Neuronal stem cell (in vitro differentiated cells): ENCODE data around the gene MCOLN1.

ENCODE experiments used
- DNase-seq: peaks from one replicate; pipeline ENCODE4 v3.0.0-alpha.2; 2013; ENCODE audit warnings: low spot score
- H2AFZ ChIP-seq: one replicate; pipeline ENCODE4 v1.6.1; 2013; ENCODE audit warnings: mild to moderate bottlenecking, low read length, inconsistent platforms
- H2AK5ac ChIP-seq: 2 replicates; pipeline ENCODE4 v1.6.1; 2013; ENCODE audit warnings: low read depth, mild to moderate bottlenecking, inconsistent platforms, low read length, moderate library complexity, mixed read lengths
- H2BK120ac ChIP-seq: 2 replicates; pipeline ENCODE4 v1.6.1; 2013; ENCODE audit warnings: low read depth, mild to moderate bottlenecking, inconsistent platforms, low read length, moderate library complexity, mixed read lengths
- H2BK12ac ChIP-seq: one replicate; pipeline ENCODE4 v1.6.1; 2013; ENCODE audit warnings: low read length, inconsistent platforms
- H2BK15ac ChIP-seq: 2 replicates; pipeline ENCODE4 v1.6.1; 2013; ENCODE audit warnings: mild to moderate bottlenecking, low read length, inconsistent platforms, mixed read lengths
- H2BK5ac ChIP-seq: one replicate; pipeline ENCODE4 v1.6.1; 2013; ENCODE audit warnings: inconsistent platforms, mild to moderate bottlenecking, low read length, moderate library complexity
- H3K14ac ChIP-seq: one replicate; pipeline ENCODE4 v1.6.1; 2013; ENCODE audit warnings: low read length, inconsistent platforms
- H3K18ac ChIP-seq: 2 replicates; pipeline ENCODE4 v1.6.1; 2013; ENCODE audit warnings: low read length, inconsistent platforms
- H3K23ac ChIP-seq: 2 replicates; pipeline ENCODE4 v1.6.1; 2013; ENCODE audit warnings: low read depth, mild to moderate bottlenecking, mixed read lengths, low read length, inconsistent platforms; ENCODE audit not compliant: poor library complexity
- H3K27ac ChIP-seq: replicated peaks from 3 replicates; pipeline ENCODE4 v1.5.1; 2013; ENCODE audit warnings: low read length, inconsistent platforms
- H3K27me3 ChIP-seq, 3 experiments: 2 replicates each; pipeline ENCODE4 v1.6.1; 2013; ENCODE audit warnings: low read length in 3 of 3, mild to moderate bottlenecking in 2 of 3, inconsistent platforms in 1 of 3, low read depth in 1 of 3, mixed read lengths in 1 of 3, moderate library complexity in 1 of 3; ENCODE audit not compliant: control insufficient read depth in 3 of 3, insufficient read depth in 3 of 3
- H3K36me3 ChIP-seq, 2 donors: replicated peaks in 1 of 2; 2 replicates each; pipeline ENCODE4 v1.6.1; 2013; ENCODE audit warnings: low read length in 2 of 2; ENCODE audit not compliant: control insufficient read depth in 2 of 2, insufficient read depth in 2 of 2
- H3K4ac ChIP-seq: 2 replicates; pipeline ENCODE4 v1.6.1; 2013; ENCODE audit warnings: inconsistent platforms, mild to moderate bottlenecking, low read length, moderate library complexity
- H3K4me1 ChIP-seq, 2 donors: 1 replicate in 1 of 2; 2 replicates in 1 of 2; pipeline ENCODE4 v1.6.1; 2013; ENCODE audit warnings: low read length in 2 of 2, low read depth in 1 of 2; ENCODE audit not compliant: control insufficient read depth in 2 of 2, insufficient read depth in 1 of 2
- H3K4me2 ChIP-seq: one replicate; pipeline ENCODE4 v1.6.1; 2013; ENCODE audit warnings: mild to moderate bottlenecking, low read length, inconsistent platforms; ENCODE audit not compliant: insufficient read depth, poor library complexity, severe bottlenecking
- H3K4me3 ChIP-seq, 2 donors: 2 replicates each; pipeline ENCODE4 v1.5.1; 2013; ENCODE audit warnings: low read length in 2 of 2, mild to moderate bottlenecking in 2 of 2, inconsistent platforms in 1 of 2, moderate library complexity in 1 of 2
- H3K79me1 ChIP-seq: one replicate; pipeline ENCODE4 v1.6.1; 2013; ENCODE audit warnings: low read depth, mild to moderate bottlenecking, inconsistent platforms, low read length, moderate library complexity
- H3K9ac ChIP-seq: one replicate; pipeline ENCODE4 v1.6.1; 2013; ENCODE audit warnings: mild to moderate bottlenecking, low read depth, low read length, inconsistent platforms; ENCODE audit not compliant: poor library complexity
- H3K9me3 ChIP-seq, 2 donors: replicated peaks in 1 of 2; 2 replicates each; pipeline versions ENCODE3 to v1.6.1; 2013; ENCODE audit warnings: low read length in 2 of 2, mild to moderate bottlenecking in 2 of 2, inconsistent platforms in 1 of 2, low read depth in 1 of 2, mixed read lengths in 1 of 2, moderate library complexity in 1 of 2; ENCODE audit not compliant: control insufficient read depth in 2 of 2, insufficient read depth in 1 of 2
- H4K8ac ChIP-seq: one replicate; pipeline ENCODE4 v1.6.1; 2013; ENCODE audit warnings: low read depth, mild to moderate bottlenecking, inconsistent platforms, low read length, moderate library complexity
- H4K91ac ChIP-seq: one replicate; pipeline ENCODE4 v1.6.1; 2013; ENCODE audit warnings: low read length, low read depth, mild to moderate bottlenecking, inconsistent platforms; ENCODE audit not compliant: poor library complexity
- WGBS, 2 donors: extraction: QIAGEN DNeasy Blood & Tissue Kit; methylation state at CpG; one replicate each; pipeline ENCODE4 v1.1.7; 2013; ENCODE audit warnings: missing lambda C conversion rate in 2 of 2, mixed read lengths in 1 of 2; ENCODE audit not compliant: insufficient read length in 2 of 2, insufficient replicate concordance in 1 of 2; ENCODE audit errors: extremely low coverage in 2 of 2; 5-methylcytosine and 5-hydroxymethylcytosine counted together

The MCOLN1 gene

DNA sequence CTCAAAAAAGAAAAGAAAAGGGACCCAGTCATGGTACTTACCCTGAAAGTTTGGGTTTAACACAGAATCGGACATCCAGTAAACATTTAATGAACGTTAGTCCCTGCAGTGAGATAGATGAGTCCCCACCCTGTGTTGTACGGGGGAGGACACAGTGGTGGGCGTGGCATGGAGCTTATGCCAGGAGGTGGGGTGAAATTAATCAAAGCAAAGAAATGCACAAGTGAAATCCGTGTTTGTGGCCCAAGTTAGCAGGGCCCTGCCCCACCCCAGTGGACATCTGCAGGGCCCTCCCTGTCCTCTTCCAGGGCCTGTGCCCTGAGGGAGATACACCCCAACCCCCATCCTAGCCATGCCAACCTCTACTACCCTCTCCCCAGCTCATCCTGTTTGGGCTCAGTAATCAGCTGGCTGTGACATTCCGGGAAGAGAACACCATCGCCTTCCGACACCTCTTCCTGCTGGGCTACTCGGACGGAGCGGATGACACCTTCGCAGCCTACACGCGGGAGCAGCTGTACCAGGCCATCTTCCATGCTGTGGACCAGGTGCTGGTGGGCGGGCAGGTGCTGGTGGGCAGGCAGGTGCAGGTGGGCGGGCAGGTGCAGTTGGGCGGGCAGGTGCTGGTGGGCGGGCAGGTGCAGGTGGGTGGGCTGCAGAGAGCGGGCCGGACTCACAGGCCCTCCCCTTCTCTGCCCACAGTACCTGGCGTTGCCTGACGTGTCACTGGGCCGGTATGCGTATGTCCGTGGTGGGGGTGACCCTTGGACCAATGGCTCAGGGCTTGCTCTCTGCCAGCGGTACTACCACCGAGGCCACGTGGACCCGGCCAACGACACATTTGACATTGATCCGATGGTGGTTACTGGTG, 3.9 kb downstream of the MCOLN1 start:
- Histone ChIP-seq H3K4me3 (no peak overlapping the region), H2BK15ac (no peak overlapping the region), H2AFZ (no peak overlapping the region), H3K18ac (no peak overlapping the region), H3K23ac (peak overlapping the region; percentile 65), H4K8ac (no peak overlapping the region), H3K9ac (peak overlapping the region; percentile 44), H3K4me1 (peaks cover 7 to 10% of the 10 kb centered on the region in 2 donors), H2BK12ac (no peak overlapping the region), H2BK5ac (no peak overlapping the region), H3K4ac (no peak overlapping the region), H2AK5ac (no peak overlapping the region), H3K36me3 (peaks cover 5 to 15% of the 10 kb centered on the region in 2 donors), H3K79me1 (peaks cover 6% of the 10 kb centered on the region), H3K4me2 (no peak overlapping the region), H3K9me3 (no peaks in the 10 kb centered on the region), H3K27ac (no peak overlapping the region), H3K27me3 (no peaks in the 10 kb centered on the region), H3K14ac (no peak overlapping the region), H4K91ac (no peak overlapping the region), H2BK120ac (no peak overlapping the region)
- WGBS, 2 donors, result no CpG with 5 or more reads among the region's 31 CpGs
- no peak for DNase-seq

GRCh38 chr19:7527516-7528191, 5.2 kb downstream of the MCOLN1 start:
- Histone ChIP-seq H2BK5ac (peak overlapping the region; percentile 53), H3K27ac (no peak overlapping the region), H3K79me1 (peaks cover 5% of the 10 kb centered on the region), H3K4me2 (no peak overlapping the region), H3K23ac (no peak overlapping the region), H3K4ac (no peak overlapping the region), H2BK12ac (no peak overlapping the region), H2BK120ac (no peak overlapping the region), H3K18ac (no peak overlapping the region), H3K4me1 (peaks cover 5 to 8% of the 10 kb centered on the region in 2 donors), H4K8ac (no peak overlapping the region), H2AFZ (no peak overlapping the region), H2BK15ac (no peak overlapping the region), H3K27me3 (no peaks in the 10 kb centered on the region), H3K14ac (no peak overlapping the region), H3K36me3 (peaks cover 7 to 15% of the 10 kb centered on the region in 2 donors), H4K91ac (no peak overlapping the region), H3K9me3 (no peaks in the 10 kb centered on the region), H2AK5ac (no peak overlapping the region), H3K9ac (no peak overlapping the region), H3K4me3 (no peak overlapping the region)
- DNase-seq, result no peak
- no CpG with 5 or more reads among the region's 25 CpGs for whole genome bisulfite sequencing, 2 donors

DNA sequence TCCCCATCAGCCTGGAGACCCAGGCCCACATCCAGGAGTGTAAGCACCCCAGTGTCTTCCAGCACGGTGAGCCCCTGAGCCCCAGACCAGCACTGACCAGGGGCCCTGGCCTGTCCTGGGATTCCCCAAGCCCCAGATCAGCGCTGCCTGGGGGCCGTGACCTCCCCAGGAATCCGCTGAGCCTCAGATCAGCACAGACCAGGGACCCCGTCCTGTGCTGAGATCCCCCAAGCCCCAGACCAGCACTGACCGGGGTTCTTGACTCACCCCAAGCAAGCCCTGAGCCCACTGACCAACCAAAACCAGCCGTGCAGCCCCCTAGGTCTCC, 5.7 kb downstream of the MCOLN1 start:
- DNase-seq, result no peak
- H3K36me3 ChIP-seq, result peaks cover 9 to 15% of the 10 kb centered on the region in 2 donors

DNA sequence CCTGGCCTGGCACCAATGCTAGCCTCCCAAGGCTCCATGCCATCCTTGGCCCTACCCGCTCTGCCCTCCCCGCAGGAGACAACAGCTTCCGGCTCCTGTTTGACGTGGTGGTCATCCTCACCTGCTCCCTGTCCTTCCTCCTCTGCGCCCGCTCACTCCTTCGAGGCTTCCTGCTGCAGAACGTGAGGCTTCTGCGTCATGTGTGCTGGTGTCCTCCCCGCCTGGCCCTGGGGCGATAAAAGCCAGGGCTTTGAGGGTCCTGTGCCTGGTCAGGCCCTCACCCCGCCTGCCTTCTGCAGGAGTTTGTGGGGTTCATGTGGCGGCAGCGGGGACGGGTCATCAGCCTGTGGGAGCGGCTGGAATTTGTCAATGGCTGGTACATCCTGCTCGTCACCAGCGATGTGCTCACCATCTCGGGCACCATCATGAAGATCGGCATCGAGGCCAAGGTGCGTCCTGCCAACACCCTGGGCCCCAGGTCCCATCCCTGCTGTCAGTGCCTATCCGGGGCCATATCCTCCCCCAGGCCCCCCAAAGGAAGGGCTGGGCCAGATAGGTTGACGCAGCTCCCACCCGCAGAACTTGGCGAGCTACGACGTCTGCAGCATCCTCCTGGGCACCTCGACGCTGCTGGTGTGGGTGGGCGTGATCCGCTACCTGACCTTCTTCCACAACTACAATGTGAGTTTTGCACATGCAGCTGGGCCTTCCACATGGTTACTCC, 6.3 kb downstream of the MCOLN1 start:
- H2BK15ac ChIP-seq, result no peak overlapping the region
- H3K9me3 ChIP-seq, result no peaks in the 10 kb centered on the region
- no peak overlapping the region for H3K9ac ChIP-seq
- H3K27ac ChIP-seq, result no peak overlapping the region
- no peak overlapping the region for H2BK12ac ChIP-seq
- H3K27me3 ChIP-seq, result no peaks in the 10 kb centered on the region
- H2AFZ ChIP-seq, result no peak overlapping the region
- H3K4me3 ChIP-seq, result no peak overlapping the region
- peak overlapping the region; percentile 39 for H2BK5ac ChIP-seq
- no peak overlapping the region for H4K8ac ChIP-seq
- H3K14ac ChIP-seq, result no peak overlapping the region
- DNase-seq, result no peak
- no peak overlapping the region for H3K18ac ChIP-seq
- H3K4me2 ChIP-seq, result no peak overlapping the region
- peaks cover 2 to 6% of the 10 kb centered on the region in 2 donors for H3K4me1 ChIP-seq
- no CpG with 5 or more reads among the region's 32 CpGs for WGBS, 2 donors
- no peaks in the 10 kb centered on the region for H3K79me1 ChIP-seq
- H3K23ac ChIP-seq, result no peak overlapping the region
- H2AK5ac ChIP-seq, result peak overlapping the region; percentile 7
- no peak overlapping the region for H2BK120ac ChIP-seq
- no peak overlapping the region for H4K91ac ChIP-seq
- no peak overlapping the region for H3K4ac ChIP-seq
- H3K36me3 ChIP-seq, result peaks cover 9 to 15% of the 10 kb centered on the region in 2 donors

More for the DNA sequence above, 5.7 kb downstream of the MCOLN1 start:
- H4K91ac ChIP-seq, result no peak overlapping the region
- H3K4me1 ChIP-seq, result peaks cover 4 to 5% of the 10 kb centered on the region in 2 donors
- no peaks in the 10 kb centered on the region for H3K79me1 ChIP-seq
- no peaks in the 10 kb centered on the region for H3K9me3 ChIP-seq
- H2BK5ac ChIP-seq, result peak overlapping the region; percentile 39
- no peak overlapping the region for H3K4ac ChIP-seq
- H3K27ac ChIP-seq, result no peak overlapping the region
- no peak overlapping the region for H2AFZ ChIP-seq
- H3K27me3 ChIP-seq, result no peaks in the 10 kb centered on the region
- H2BK12ac ChIP-seq, result no peak overlapping the region
- no peak overlapping the region for H3K18ac ChIP-seq
- no peak overlapping the region for H2BK120ac ChIP-seq
- H3K9ac ChIP-seq, result no peak overlapping the region
- H2AK5ac ChIP-seq, result no peak overlapping the region
- no peak overlapping the region for H2BK15ac ChIP-seq
- no CpG with 5 or more reads among the region's 7 CpGs for WGBS, 2 donors
- no peak overlapping the region for H3K23ac ChIP-seq
- no peak overlapping the region for H3K4me3 ChIP-seq
- H4K8ac ChIP-seq, result no peak overlapping the region
- no peak overlapping the region for H3K4me2 ChIP-seq
- H3K14ac ChIP-seq, result no peak overlapping the region
